HepG2 (cell line): ENCODE data around the gene RPS15A. TPM values are rescaled to one million over a fixed set of nuclear protein-coding genes. Genes with fewer than 3 reads are reported as not detected.
A peak's percentile ranks its signal among the peaks of the same experiment; 100 is the strongest.

Experiments
- CC2D1A ChIP-seq: sonication (generic); formaldehyde crosslinking; IDR thresholded peaks from 2 replicates; pipeline ENCODE4 v1.8.1; 2023; ENCODE audit warnings: mild to moderate bottlenecking, missing genetic modification reagents
- FOXM1 ChIP-seq: sonication (generic); formaldehyde crosslinking; IDR thresholded peaks from 2 replicates; pipeline ENCODE4 v1.5.0; 2020; ENCODE audit warnings: missing genetic modification reagents
- JUN ChIP-seq: sonication (generic); formaldehyde crosslinking; IDR thresholded peaks from 2 replicates; pipeline ENCODE4 v1.4.0; 2020; ENCODE audit warnings: mild to moderate bottlenecking, missing genetic modification reagents
- MEIS2 ChIP-seq: sonication (generic); formaldehyde crosslinking; IDR thresholded peaks from 2 replicates; pipeline ENCODE4 v1.9.0; 2021; ENCODE audit warnings: mild to moderate bottlenecking, missing genetic modification reagents
- MIXL1 ChIP-seq: IDR thresholded peaks from 2 replicates; pipeline ENCODE4 v1.6.1; 2016
- MXI1 ChIP-seq: IDR thresholded peaks from 3 replicates; pipeline ENCODE4 v1.6.1; 2012; ENCODE audit warnings: low read depth, low read length, inconsistent platforms, borderline replicate concordance
- NFKBIZ ChIP-seq: IDR thresholded peaks from 2 replicates; pipeline ENCODE4 v1.6.1; 2018; ENCODE audit warnings: missing genetic modification reagents, missing compliant biosample characterization
- NR2C2 ChIP-seq: sonication (generic); formaldehyde crosslinking; IDR thresholded peaks from 2 replicates; pipeline ENCODE4 v1.4.0; 2020; ENCODE audit warnings: missing genetic modification reagents, mild to moderate bottlenecking, moderate library complexity, borderline replicate concordance
- PLRG1 ChIP-seq: fragments of 450-650 bp; conservative IDR thresholded peaks from 2 replicates; pipeline ENCODE4 v1.6.1; 2016
- POLR2G ChIP-seq: fragments of 200-400 bp; formaldehyde crosslinking; IDR thresholded peaks from 2 replicates; pipeline ENCODE4 v1.6.1; 2018; ENCODE audit warnings: mild to moderate bottlenecking, low read depth, low read length, moderate library complexity
- REPIN1 ChIP-seq: sonication (generic); formaldehyde crosslinking; IDR thresholded peaks from 2 replicates; pipeline ENCODE4 v1.8.0; 2022; ENCODE audit warnings: missing genetic modification reagents, low read depth, mild to moderate bottlenecking, borderline replicate concordance
- SMC3 ChIP-seq: IDR thresholded peaks from 2 replicates; pipeline ENCODE4 v1.6.1; 2011; ENCODE audit warnings: low read length, improper control_type of control experiment
- SOX6 ChIP-seq, 2 experiments: fragments of 450-650 bp in 1 of 2; sonication (generic) in 1 of 2; formaldehyde crosslinking in 1 of 2; IDR thresholded peaks; 2 replicates each; pipeline versions ENCODE4 v1.4.0 to v1.6.1; 2017 to 2020; ENCODE audit warnings: antibody characterized with exemption in 1 of 2, mild to moderate bottlenecking in 1 of 2, missing genetic modification reagents in 1 of 2
- ZMYM2 ChIP-seq: sonication (generic); formaldehyde crosslinking; IDR thresholded peaks from 2 replicates; pipeline ENCODE4 v1.8.0; 2022; ENCODE audit warnings: mild to moderate bottlenecking, missing genetic modification reagents
- ZNF343 ChIP-seq: sonication (generic); formaldehyde crosslinking; IDR thresholded peaks from 2 replicates; pipeline ENCODE4 v1.4.0; 2020; ENCODE audit warnings: mild to moderate bottlenecking, missing genetic modification reagents
- ZNF501 ChIP-seq: sonication (generic); formaldehyde crosslinking; IDR thresholded peaks from 2 replicates; pipeline ENCODE4 v1.5.1; 2020; ENCODE audit warnings: mild to moderate bottlenecking, moderate library complexity, missing genetic modification reagents
- ZNF546 ChIP-seq: sonication (generic); formaldehyde crosslinking; conservative IDR thresholded peaks from 2 replicates; pipeline ENCODE4 v1.8.1; 2023; ENCODE audit warnings: mild to moderate bottlenecking, missing genetic modification reagents
- ZNF644 ChIP-seq: IDR thresholded peaks from 2 replicates; pipeline ENCODE4 v1.6.1; 2016; ENCODE audit warnings: low read depth
- ZNF781 ChIP-seq: sonication (generic); formaldehyde crosslinking; IDR thresholded peaks from 2 replicates; pipeline ENCODE4 v1.5.1; 2020; ENCODE audit warnings: borderline replicate concordance, mild to moderate bottlenecking, missing genetic modification reagents; ENCODE audit errors: not compliant biosample characterization
- polyA plus RNA-seq, 8 experiments: library from polyadenylated mRNA; depleted of rRNA in 3 of 8; stranded (reverse) in 7 of 8; unstranded in 1 of 8; fragments of >200 nt; fragmentation: Illumina TruSeq in 4 of 8; extraction: Trizol in 4 of 8; gene quantifications; 2 replicates each; pipeline versions ENCODE4 v1.2.1 to v1.2.3, GENCODE V29; 2011 to 2016; ENCODE audit warnings: low read depth in 4 of 8, missing spikeins in 1 of 8, mixed read lengths in 1 of 8; ENCODE audit not compliant: insufficient read depth in 1 of 8
- total RNA-seq, 5 experiments: library from RNA; depleted of rRNA; stranded (reverse); fragments of >200 nt; fragmentation: Illumina TruSeq; extraction: Trizol; gene quantifications; 2 replicates each; pipeline ENCODE4 v1.2.3, GENCODE V29; 2016; ENCODE audit warnings: low read depth in 1 of 5
- TF ChIP-seq, protein P1 (sequence below): sonication (generic); formaldehyde crosslinking; conservative IDR thresholded peaks from 2 replicates; pipeline ENCODE4 v1.8.0; 2022; ENCODE audit warnings: missing genetic modification reagents
- TF ChIP-seq, protein P2 (sequence below): sonication (generic); formaldehyde crosslinking; IDR thresholded peaks from 2 replicates; pipeline ENCODE4 v1.9.0; 2021; ENCODE audit warnings: missing genetic modification reagents, mild to moderate bottlenecking, borderline replicate concordance
- TF ChIP-seq, protein P3 (sequence below): sonication (generic); formaldehyde crosslinking; IDR thresholded peaks from 2 replicates; pipeline ENCODE4 v1.5.1; 2020; ENCODE audit warnings: missing genetic modification reagents, mild to moderate bottlenecking, borderline replicate concordance
- TF ChIP-seq, protein P4 (sequence below): sonication (generic); formaldehyde crosslinking; IDR thresholded peaks from 2 replicates; pipeline ENCODE4 v1.4.0; 2020; ENCODE audit warnings: mild to moderate bottlenecking, low read depth, missing genetic modification reagents
- TF ChIP-seq, protein P5 (sequence below): sonication (generic); formaldehyde crosslinking; IDR thresholded peaks from 2 replicates; pipeline ENCODE4 v1.8.0; 2022; ENCODE audit warnings: mild to moderate bottlenecking, missing genetic modification reagents, moderate library complexity

Gene RPS15A
- total and polyA plus RNA-seq, 2 of the 13 experiments (the other 11 are each of a cell fraction or from before 2014, with no cell fraction given) = 5,489 to 9,457 TPM

DNA sequence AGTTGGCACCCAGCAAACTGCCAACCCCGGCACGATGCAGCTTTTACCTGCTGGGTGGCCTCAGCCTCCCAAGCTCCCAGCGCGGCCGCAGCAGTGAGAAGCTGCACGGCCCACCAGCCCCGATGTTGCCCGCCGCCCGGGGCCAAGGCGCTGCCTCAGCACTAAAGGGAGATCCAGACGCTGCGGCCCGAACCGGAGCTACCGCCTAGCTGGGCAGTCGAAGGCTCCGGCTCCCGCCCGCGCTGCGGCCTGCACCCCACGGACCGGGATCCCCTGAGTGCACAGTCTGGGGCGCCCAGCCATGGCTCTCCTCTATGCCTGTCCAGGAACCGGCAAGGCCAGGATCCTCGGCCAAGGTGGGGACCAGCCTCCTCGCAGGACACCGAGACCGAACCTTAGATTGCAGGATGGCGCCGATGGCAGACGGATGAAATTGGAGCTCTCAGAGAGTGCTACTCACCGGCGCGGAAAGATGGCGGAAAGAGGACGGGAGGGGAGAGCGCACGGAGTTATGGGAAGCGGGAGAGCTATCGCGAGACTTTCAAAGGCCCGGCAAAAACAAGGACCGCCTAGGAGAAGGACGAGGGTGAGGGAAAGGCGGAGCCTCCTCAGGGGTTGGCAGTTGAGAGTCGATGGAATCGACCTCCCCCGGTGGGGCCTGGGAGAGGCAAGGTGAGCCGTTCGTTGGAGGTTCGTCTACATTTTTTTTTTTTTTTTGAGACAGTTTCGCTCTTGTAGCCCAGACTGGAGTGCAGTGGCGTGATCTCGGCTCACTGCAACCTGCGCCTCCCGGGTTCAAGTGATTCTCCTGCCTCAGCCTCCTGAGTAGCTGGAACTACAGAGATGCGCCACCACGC is at the start of gene RPS15A (continued):
- TF ChIP-seq JUN (CRISPR knock-in tag) (peak; percentile 87), NFKBIZ (CRISPR knock-in tag) (peak; percentile 96), POLR2G (peak; percentile 100), REPIN1 (CRISPR knock-in tag) (peak; percentile 91), ZNF644 (CRISPR knock-in tag) (peak; percentile 10; the same call in 1 of the 2 replicates), ZNF546 (CRISPR knock-in tag) (peak; percentile 96), MXI1 (peak; percentile 84), SOX6 (IDR thresholded peaks at IDR 0.05) (no peak), SOX6 (CRISPR knock-in tag; IDR thresholded peaks at IDR 0.05) (peak; percentile 83), FOXM1 (peak; percentile 86), ZNF781 (CRISPR knock-in tag) (peak; percentile 99), SMC3 (no peak), PLRG1 (no peak), ZMYM2 (CRISPR knock-in tag) (no peak), ZNF343 (CRISPR knock-in tag) (peak; percentile 92), CC2D1A (CRISPR knock-in tag) (no peak), NR2C2 (peak; percentile 83), ZNF501 (peak; percentile 99), MIXL1 (CRISPR knock-in tag) (peak; percentile 90), MEIS2 (CRISPR knock-in tag) (no peak; the same call in none of the 2 replicates)
- TF ChIP-seq, protein P1, sequence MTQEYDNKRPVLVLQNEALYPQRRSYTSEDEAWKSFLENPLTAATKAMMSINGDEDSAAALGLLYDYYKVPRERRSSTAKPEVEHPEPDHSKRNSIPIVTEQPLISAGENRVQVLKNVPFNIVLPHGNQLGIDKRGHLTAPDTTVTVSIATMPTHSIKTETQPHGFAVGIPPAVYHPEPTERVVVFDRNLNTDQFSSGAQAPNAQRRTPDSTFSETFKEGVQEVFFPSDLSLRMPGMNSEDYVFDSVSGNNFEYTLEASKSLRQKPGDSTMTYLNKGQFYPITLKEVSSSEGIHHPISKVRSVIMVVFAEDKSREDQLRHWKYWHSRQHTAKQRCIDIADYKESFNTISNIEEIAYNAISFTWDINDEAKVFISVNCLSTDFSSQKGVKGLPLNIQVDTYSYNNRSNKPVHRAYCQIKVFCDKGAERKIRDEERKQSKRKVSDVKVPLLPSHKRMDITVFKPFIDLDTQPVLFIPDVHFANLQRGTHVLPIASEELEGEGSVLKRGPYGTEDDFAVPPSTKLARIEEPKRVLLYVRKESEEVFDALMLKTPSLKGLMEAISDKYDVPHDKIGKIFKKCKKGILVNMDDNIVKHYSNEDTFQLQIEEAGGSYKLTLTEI (CRISPR knock-in tag) = no peak
- TF ChIP-seq, protein P2, sequence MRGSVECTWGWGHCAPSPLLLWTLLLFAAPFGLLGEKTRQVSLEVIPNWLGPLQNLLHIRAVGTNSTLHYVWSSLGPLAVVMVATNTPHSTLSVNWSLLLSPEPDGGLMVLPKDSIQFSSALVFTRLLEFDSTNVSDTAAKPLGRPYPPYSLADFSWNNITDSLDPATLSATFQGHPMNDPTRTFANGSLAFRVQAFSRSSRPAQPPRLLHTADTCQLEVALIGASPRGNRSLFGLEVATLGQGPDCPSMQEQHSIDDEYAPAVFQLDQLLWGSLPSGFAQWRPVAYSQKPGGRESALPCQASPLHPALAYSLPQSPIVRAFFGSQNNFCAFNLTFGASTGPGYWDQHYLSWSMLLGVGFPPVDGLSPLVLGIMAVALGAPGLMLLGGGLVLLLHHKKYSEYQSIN = no peak
- TF ChIP-seq, protein P3, sequence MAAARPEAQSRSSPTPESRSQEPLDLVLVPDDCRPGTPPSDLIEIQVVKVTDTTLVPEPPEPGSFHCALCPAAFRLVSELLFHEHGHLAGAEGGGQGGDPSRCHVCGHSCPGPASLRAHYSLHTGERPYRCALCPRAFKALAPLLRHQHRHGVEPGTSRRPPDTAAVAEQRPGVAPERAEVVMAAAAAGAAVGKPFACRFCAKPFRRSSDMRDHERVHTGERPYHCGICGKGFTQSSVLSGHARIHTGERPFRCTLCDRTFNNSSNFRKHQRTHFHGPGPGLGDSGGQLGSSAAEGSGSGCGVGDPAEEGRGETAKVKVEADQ (CRISPR knock-in tag) = peak; percentile 98
- TF ChIP-seq, protein P4, sequence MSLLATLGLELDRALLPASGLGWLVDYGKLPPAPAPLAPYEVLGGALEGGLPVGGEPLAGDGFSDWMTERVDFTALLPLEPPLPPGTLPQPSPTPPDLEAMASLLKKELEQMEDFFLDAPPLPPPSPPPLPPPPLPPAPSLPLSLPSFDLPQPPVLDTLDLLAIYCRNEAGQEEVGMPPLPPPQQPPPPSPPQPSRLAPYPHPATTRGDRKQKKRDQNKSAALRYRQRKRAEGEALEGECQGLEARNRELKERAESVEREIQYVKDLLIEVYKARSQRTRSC (CRISPR knock-in tag) = peak; percentile 95; the same call in 1 of the 2 replicates
- TF ChIP-seq, protein P5, sequence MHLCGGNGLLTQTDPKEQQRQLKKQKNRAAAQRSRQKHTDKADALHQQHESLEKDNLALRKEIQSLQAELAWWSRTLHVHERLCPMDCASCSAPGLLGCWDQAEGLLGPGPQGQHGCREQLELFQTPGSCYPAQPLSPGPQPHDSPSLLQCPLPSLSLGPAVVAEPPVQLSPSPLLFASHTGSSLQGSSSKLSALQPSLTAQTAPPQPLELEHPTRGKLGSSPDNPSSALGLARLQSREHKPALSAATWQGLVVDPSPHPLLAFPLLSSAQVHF (CRISPR knock-in tag) = peak; percentile 96
